ENCODE measurements around the gene ZSCAN22. TPM values are rescaled to one million over a fixed set of nuclear protein-coding genes. Genes with fewer than 3 reads are reported as not detected.
A peak's percentile ranks its signal among the peaks of the same experiment; 100 is the strongest.
"Not testable (repeated sequence)": the region's sequence is repeated elsewhere in the genome, so short reads cannot be mapped to it uniquely, and the experiment has no call there.

ZSCAN22 gene
- total and polyA plus RNA-seq, 2 experiments from 2014 or later, result 2.0 to 2.2 TPM

GRCh38 chr19:58374200-58374599, 47.4 kb downstream of the ZSCAN22 start:
- Histone ChIP-seq H2AFZ (no peak overlapping the region), H3K4me1 (ENCODE audit: insufficient read depth) (no peaks in the 10 kb centered on the region), H3K4me2 (no peak overlapping the region), H3K27ac (no peak overlapping the region), H3K9me3 (ENCODE audit: low read depth) (no peaks in the 10 kb centered on the region), H3K9me2 (replicated peaks; ENCODE audit: insufficient read depth) (no peaks in the 10 kb centered on the region), H3K36me3 (replicated peaks; ENCODE audit: insufficient read depth, low read depth) (no peaks in the 10 kb centered on the region), H4K20me1 (ENCODE audit: insufficient read depth, poor library complexity, severe bottlenecking) (no peaks in the 10 kb centered on the region), H3K27me3 (no peaks in the 10 kb centered on the region), H3K79me2 (peaks cover under 1% of the 10 kb centered on the region), H3K4me3 (no peak overlapping the region)
- no peak for TF ChIP-seq EZH2 (IDR thresholded peaks at IDR 0.05; ENCODE audit: borderline replicate concordance)
- no peak for TF ChIP-seq CTCF (IDR thresholded peaks at IDR 0.05; ENCODE audit: poor library complexity)
- no peak for TF ChIP-seq EZH2phosphoT487 (IDR thresholded peaks at IDR 0.05; ENCODE audit: low read depth, severe bottlenecking, unreplicated experiment)
- DNase-seq (ENCODE audit: low spot score), result no peak
- 97% methylated on average over 4 of the region's 4 CpGs for WGBS (ENCODE audit: low lambda C conversion rate, missing lambda C conversion rate)

GRCh38 chr19:58376724-58377123, 49.9 kb downstream of the ZSCAN22 start:
- H3K9me3 ChIP-seq (ENCODE audit: low read depth); H3K4me2 ChIP-seq; H3K4me3 ChIP-seq; DNase-seq (ENCODE audit: low spot score); H4K20me1 ChIP-seq (ENCODE audit: insufficient read depth, poor library complexity, severe bottlenecking); H3K27ac ChIP-seq; H3K36me3 ChIP-seq (replicated peaks; ENCODE audit: insufficient read depth, low read depth); H3K9me2 ChIP-seq (replicated peaks; ENCODE audit: insufficient read depth); H3K79me2 ChIP-seq; H2AFZ ChIP-seq; H3K27me3 ChIP-seq: not testable (repeated sequence)
- 88% methylated on average over 7 of the region's 7 CpGs for WGBS (ENCODE audit: low lambda C conversion rate, missing lambda C conversion rate)
- H3K4me1 ChIP-seq (ENCODE audit: insufficient read depth), result peaks cover 12% of the 10 kb centered on the region

- TF ChIP-seq EZH2phosphoT487 (IDR thresholded peaks at IDR 0.05; ENCODE audit: low read depth, severe bottlenecking, unreplicated experiment) (no peak), CTCF (IDR thresholded peaks at IDR 0.05; ENCODE audit: poor library complexity) (no peak), EZH2 (IDR thresholded peaks at IDR 0.05; ENCODE audit: borderline replicate concordance) (no peak)
- Histone ChIP-seq H3K4me3 (no peak overlapping the region), H3K9me2 (replicated peaks; ENCODE audit: insufficient read depth) (no peaks in the 10 kb centered on the region), H4K20me1 (ENCODE audit: insufficient read depth, poor library complexity, severe bottlenecking) (no peaks in the 10 kb centered on the region), H3K4me1 (ENCODE audit: insufficient read depth) (peaks cover 14% of the 10 kb centered on the region), H3K9me3 (ENCODE audit: low read depth) (no peaks in the 10 kb centered on the region), H3K4me2 (peak overlapping the region; percentile 99), H3K79me2 (peaks cover 13% of the 10 kb centered on the region), H3K27me3 (no peaks in the 10 kb centered on the region), H2AFZ (no peak overlapping the region), H3K36me3 (replicated peaks; ENCODE audit: insufficient read depth, low read depth) (no peaks in the 10 kb centered on the region), H3K27ac (no peak overlapping the region)
- WGBS (ENCODE audit: low lambda C conversion rate, missing lambda C conversion rate), result 91% methylated on average over 6 of the region's 6 CpGs
- no peak for DNase-seq (ENCODE audit: low spot score)
Observed at GRCh38 chr19:58379246-58379645, 52.5 kb downstream of the ZSCAN22 start.

DNA sequence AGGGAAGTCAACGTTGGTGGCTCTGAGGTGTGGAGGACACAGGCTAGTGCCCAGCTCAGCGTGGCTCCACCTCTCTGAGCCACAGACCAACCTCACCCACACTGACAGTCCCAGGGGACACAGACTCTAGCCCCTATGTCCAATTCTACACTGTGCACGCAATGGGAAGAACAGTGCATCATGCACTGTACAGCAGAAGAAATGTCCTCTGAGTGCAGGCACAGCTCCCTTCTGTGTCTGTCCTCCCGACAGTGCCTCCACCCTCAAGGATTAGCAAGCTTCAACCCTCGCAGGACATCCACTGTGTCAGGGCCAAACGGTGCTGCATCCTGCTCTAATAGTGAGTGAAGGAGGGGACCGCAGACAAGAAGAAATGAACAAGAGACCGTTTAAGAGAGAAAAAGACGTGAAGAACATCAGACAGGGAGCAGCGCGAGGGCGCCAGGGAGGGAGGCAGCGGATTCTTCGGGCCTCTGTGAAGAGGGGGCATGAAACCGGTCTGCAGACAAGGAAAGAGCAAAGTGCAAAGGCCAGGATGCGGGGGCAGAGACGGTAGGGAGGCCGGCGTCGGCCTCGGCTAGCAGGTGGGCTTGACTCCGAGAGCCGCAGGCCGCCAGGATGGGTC, 53.4 kb downstream of the ZSCAN22 start:
- peak overlapping the region; percentile 99 for H3K4me2 ChIP-seq
- WGBS (ENCODE audit: low lambda C conversion rate, missing lambda C conversion rate), result 6% methylated on average over 24 of the region's 24 CpGs
- H3K36me3 ChIP-seq (replicated peaks; ENCODE audit: insufficient read depth, low read depth), result no peaks in the 10 kb centered on the region
- H4K20me1 ChIP-seq (ENCODE audit: insufficient read depth, poor library complexity, severe bottlenecking), result no peaks in the 10 kb centered on the region
- H3K79me2 ChIP-seq, result peaks cover 15% of the 10 kb centered on the region
- no peaks in the 10 kb centered on the region for H3K27me3 ChIP-seq
- peak overlapping the region; percentile 94 for H2AFZ ChIP-seq
- TF ChIP-seq EZH2phosphoT487 (IDR thresholded peaks at IDR 0.05; ENCODE audit: low read depth, severe bottlenecking, unreplicated experiment) (no peak), CTCF (IDR thresholded peaks at IDR 0.05; ENCODE audit: poor library complexity) (no peak), EZH2 (IDR thresholded peaks at IDR 0.05; ENCODE audit: borderline replicate concordance) (no peak)
- H3K9me2 ChIP-seq (replicated peaks; ENCODE audit: insufficient read depth), result no peaks in the 10 kb centered on the region
- peaks cover 14% of the 10 kb centered on the region for H3K4me1 ChIP-seq (ENCODE audit: insufficient read depth)
- no peak for DNase-seq (ENCODE audit: low spot score)
- peak overlapping the region; percentile 93 for H3K27ac ChIP-seq
- peak overlapping the region; percentile 54 for H3K4me3 ChIP-seq
- no peaks in the 10 kb centered on the region for H3K9me3 ChIP-seq (ENCODE audit: low read depth)

Data from hepatocyte (in vitro differentiated cells).